Panc1 (cell line): ENCODE measurements around the gene IL1RAPL1. TPM values are rescaled to one million over a fixed set of nuclear protein-coding genes. Genes with fewer than 3 reads are reported as not detected.

Experiments used
- ATAC-seq: fragments of 200-7000 bp; cut with Tn5 transposase; 2 replicates; pipeline ENCODE4 v1.9.1; 2020; ENCODE audit warnings: mild to moderate bottlenecking, moderate library complexity
- BruUV-seq: library from RNA; stranded (reverse); fragments of 400-500 nt; replicated peaks from 2 replicates; lab custom pipeline; 2021; lab: Mats Ljungman, UMichigan
- CTCF ChIA-PET: fragments of 300-600 bp; sonication (Branson Sonifier 250); formaldehyde crosslinking; loops from one replicate; lab custom pipeline; 2022; ENCODE audit warnings: antibody characterized with exemption; lab: Charles Lee
- POLR2A ChIA-PET: fragments of 300-600 bp; sonication (Branson Sonifier 250); formaldehyde crosslinking; loops from one replicate; lab custom pipeline; 2022; ENCODE audit warnings: antibody characterized with exemption; lab: Charles Lee
- DNase-seq: peaks from one replicate; pipeline ENCODE4 v3.0.0-alpha.2; 2010; ENCODE audit warnings: low read depth, low spot score
- H3K27ac ChIP-seq: 2 replicates; pipeline ENCODE4 v1.5.1; 2011; ENCODE audit warnings: mild to moderate bottlenecking, low read length, inconsistent platforms
- H3K27me3 ChIP-seq: fragments of 200-500 bp; sonication (Bioruptor generic); 2 replicates; pipeline ENCODE4 v1.6.0; 2014; ENCODE audit warnings: low read length, inconsistent platforms; ENCODE audit not compliant: control insufficient read depth, insufficient read depth
- H3K36me3 ChIP-seq: fragments of 200-500 bp; sonication (Bioruptor generic); 2 replicates; pipeline ENCODE4 v1.5.1; 2014; ENCODE audit warnings: inconsistent platforms, mild to moderate bottlenecking, low read length, moderate library complexity; ENCODE audit not compliant: control insufficient read depth, insufficient read depth
- H3K4me1 ChIP-seq: 2 replicates; pipeline ENCODE4 v1.5.1; 2011; ENCODE audit warnings: inconsistent platforms, mild to moderate bottlenecking, low read length, moderate library complexity; ENCODE audit not compliant: control insufficient read depth, insufficient read depth
- H3K4me3 ChIP-seq, 2 experiments: 2 replicates each; pipeline ENCODE4 v1.5.1; 2011 to 2012; ENCODE audit warnings: low read depth in 2 of 2, low read length in 2 of 2, mild to moderate bottlenecking in 2 of 2, inconsistent platforms in 1 of 2, moderate library complexity in 1 of 2
- H3K9me3 ChIP-seq: fragments of 200-500 bp; sonication (Bioruptor generic); 2 replicates; pipeline ENCODE4 v1.5.1; 2014; ENCODE audit warnings: low read depth, mild to moderate bottlenecking, inconsistent platforms, low read length, moderate library complexity; ENCODE audit not compliant: control insufficient read depth, insufficient read depth
- POLR2AphosphoS5 ChIP-seq: IDR thresholded peaks from 2 replicates; pipeline ENCODE4 v1.6.1; 2012; ENCODE audit warnings: mild to moderate bottlenecking, low read depth, low read length, moderate library complexity
- SIN3A ChIP-seq: IDR thresholded peaks from 2 replicates; pipeline ENCODE4 v1.6.1; 2012; ENCODE audit warnings: low read depth, mild to moderate bottlenecking, low read length, moderate library complexity, borderline replicate concordance; ENCODE audit not compliant: insufficient read depth
- TCF7L2 ChIP-seq: IDR thresholded peaks from 2 replicates; pipeline ENCODE4 v1.6.1; 2011; ENCODE audit warnings: mild to moderate bottlenecking, low read depth, low read length, inconsistent platforms
- in situ Hi-C: cut with HindIII; loops from 2 replicates; pipeline ENCODE4 v1.10.0; 2016; ENCODE audit warnings: low sequenced_read_pairs, low pct_unique_long_range_greater_than_20kb
- intact Hi-C: fragments of 100-400 bp; cut with micrococcal nuclease; formaldehyde crosslinking; loops from one replicate; pipeline ENCODE4 v1.10.0; 2022; ENCODE audit not compliant: unreplicated experiment
- total RNA-seq: library from RNA; stranded (reverse); gene quantifications from one replicate; pipeline ENCODE4 v1.2.1, GENCODE V29; 2021; ENCODE audit not compliant: unreplicated experiment
- TF ChIP-seq, protein P1 (sequence below), 2 experiments: IDR thresholded peaks; 2 replicates each; pipeline ENCODE4 v1.6.1; 2011 to 2012; ENCODE audit warnings: low read depth in 2 of 2, control low read depth in 1 of 2, low read length in 1 of 2, mild to moderate bottlenecking in 1 of 2, moderate library complexity in 1 of 2; ENCODE audit not compliant: insufficient read depth in 1 of 2
- TF ChIP-seq, protein P2 (sequence below): fragments of 450-650 bp; IDR thresholded peaks from 2 replicates; pipeline ENCODE4 v1.5.1; 2017; ENCODE audit warnings: mild to moderate bottlenecking

IL1RAPL1 gene
- total RNA-seq, 1 experiment from 2014 or later: 0.59 TPM

DNA sequence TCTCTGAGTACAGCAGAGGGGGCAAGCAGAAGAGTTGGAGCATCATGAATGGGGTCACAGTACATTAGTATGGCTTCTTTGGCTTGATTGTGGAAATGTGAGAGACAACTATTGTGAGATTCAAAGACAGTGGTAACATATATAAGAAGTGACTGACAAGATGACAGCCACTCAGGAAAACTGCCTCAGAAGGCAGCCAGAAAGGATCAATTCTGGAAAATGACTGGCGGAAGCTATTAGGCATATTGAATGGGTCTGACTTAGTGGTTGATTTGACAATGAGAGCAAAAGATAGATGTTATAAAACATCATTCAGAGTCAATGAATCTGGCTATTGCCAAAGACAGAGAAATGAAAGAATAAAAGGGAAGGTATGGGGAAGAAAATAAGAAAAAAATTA is 1282.6 kb downstream of the IL1RAPL1 start:
- intact Hi-C loops (no loop called here), in situ Hi-C loops (no loop called here)
- H3K27me3 ChIP-seq: no peaks in the 10 kb centered on the region
- no peak for DNase-seq
- no peaks in the 10 kb centered on the region for H3K36me3 ChIP-seq
- POLR2A ChIA-PET: no interaction called here
- TF ChIP-seq POLR2AphosphoS5: no peak
- TF ChIP-seq, protein P1, sequence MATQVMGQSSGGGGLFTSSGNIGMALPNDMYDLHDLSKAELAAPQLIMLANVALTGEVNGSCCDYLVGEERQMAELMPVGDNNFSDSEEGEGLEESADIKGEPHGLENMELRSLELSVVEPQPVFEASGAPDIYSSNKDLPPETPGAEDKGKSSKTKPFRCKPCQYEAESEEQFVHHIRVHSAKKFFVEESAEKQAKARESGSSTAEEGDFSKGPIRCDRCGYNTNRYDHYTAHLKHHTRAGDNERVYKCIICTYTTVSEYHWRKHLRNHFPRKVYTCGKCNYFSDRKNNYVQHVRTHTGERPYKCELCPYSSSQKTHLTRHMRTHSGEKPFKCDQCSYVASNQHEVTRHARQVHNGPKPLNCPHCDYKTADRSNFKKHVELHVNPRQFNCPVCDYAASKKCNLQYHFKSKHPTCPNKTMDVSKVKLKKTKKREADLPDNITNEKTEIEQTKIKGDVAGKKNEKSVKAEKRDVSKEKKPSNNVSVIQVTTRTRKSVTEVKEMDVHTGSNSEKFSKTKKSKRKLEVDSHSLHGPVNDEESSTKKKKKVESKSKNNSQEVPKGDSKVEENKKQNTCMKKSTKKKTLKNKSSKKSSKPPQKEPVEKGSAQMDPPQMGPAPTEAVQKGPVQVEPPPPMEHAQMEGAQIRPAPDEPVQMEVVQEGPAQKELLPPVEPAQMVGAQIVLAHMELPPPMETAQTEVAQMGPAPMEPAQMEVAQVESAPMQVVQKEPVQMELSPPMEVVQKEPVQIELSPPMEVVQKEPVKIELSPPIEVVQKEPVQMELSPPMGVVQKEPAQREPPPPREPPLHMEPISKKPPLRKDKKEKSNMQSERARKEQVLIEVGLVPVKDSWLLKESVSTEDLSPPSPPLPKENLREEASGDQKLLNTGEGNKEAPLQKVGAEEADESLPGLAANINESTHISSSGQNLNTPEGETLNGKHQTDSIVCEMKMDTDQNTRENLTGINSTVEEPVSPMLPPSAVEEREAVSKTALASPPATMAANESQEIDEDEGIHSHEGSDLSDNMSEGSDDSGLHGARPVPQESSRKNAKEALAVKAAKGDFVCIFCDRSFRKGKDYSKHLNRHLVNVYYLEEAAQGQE (IDR thresholded peaks at IDR 0.05; ENCODE audit: insufficient read depth in 1 of 2, low read depth in 2 of 2, low read length in 1 of 2): no peak
- no peak for TF ChIP-seq SIN3A
- TF ChIP-seq, protein P2, sequence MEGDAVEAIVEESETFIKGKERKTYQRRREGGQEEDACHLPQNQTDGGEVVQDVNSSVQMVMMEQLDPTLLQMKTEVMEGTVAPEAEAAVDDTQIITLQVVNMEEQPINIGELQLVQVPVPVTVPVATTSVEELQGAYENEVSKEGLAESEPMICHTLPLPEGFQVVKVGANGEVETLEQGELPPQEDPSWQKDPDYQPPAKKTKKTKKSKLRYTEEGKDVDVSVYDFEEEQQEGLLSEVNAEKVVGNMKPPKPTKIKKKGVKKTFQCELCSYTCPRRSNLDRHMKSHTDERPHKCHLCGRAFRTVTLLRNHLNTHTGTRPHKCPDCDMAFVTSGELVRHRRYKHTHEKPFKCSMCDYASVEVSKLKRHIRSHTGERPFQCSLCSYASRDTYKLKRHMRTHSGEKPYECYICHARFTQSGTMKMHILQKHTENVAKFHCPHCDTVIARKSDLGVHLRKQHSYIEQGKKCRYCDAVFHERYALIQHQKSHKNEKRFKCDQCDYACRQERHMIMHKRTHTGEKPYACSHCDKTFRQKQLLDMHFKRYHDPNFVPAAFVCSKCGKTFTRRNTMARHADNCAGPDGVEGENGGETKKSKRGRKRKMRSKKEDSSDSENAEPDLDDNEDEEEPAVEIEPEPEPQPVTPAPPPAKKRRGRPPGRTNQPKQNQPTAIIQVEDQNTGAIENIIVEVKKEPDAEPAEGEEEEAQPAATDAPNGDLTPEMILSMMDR: no peak
- TF ChIP-seq TCF7L2: no peak
- no TSS peak for BruUV-seq
- CTCF ChIA-PET: no interaction called here
- H3K4me1 ChIP-seq: no peaks in the 10 kb centered on the region
- no peak overlapping the region for H3K4me3 ChIP-seq
- H3K27ac ChIP-seq: no peak overlapping the region
- no peak for ATAC-seq
- H3K9me3 ChIP-seq: no peaks in the 10 kb centered on the region

DNA sequence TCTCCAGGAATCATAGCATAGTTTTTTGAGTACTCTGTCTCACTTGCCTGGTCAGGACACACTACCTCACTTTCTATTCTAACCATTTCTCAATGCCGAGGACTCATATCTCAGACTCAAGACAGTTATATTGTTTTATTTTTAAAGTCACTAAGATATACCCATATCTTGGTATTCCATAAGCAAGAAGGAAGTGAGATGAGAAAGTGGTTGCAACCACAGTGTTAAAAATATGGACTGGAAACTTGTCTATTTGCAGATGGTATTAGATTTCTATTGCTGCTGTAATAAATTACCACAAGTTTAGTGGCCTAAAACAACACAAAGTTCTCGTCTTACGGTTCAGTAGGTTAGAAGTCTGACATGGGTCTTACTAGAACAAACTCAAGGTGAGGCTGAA is 1283.4 kb downstream of the IL1RAPL1 start:
- ChIA-PET POLR2A (no interaction called here), CTCF (no interaction called here)
- no peak for ATAC-seq
- no peaks in the 10 kb centered on the region for H3K27me3 ChIP-seq
- no peak for DNase-seq
- H3K4me1 ChIP-seq: no peaks in the 10 kb centered on the region
- H3K9me3 ChIP-seq: no peaks in the 10 kb centered on the region
- BruUV-seq: no TSS peak
- no peak overlapping the region for H3K4me3 ChIP-seq
- in situ Hi-C loops (no loop called here), intact Hi-C loops (no loop called here)
- H3K36me3 ChIP-seq: no peaks in the 10 kb centered on the region
- TF ChIP-seq, protein P2: no peak
- TF ChIP-seq POLR2AphosphoS5 (no peak), SIN3A (no peak), TCF7L2 (no peak)
- TF ChIP-seq, protein P1 (IDR thresholded peaks at IDR 0.05; ENCODE audit: insufficient read depth in 1 of 2, low read depth in 2 of 2, low read length in 1 of 2): no peak
- H3K27ac ChIP-seq: no peak overlapping the region
